MM.1S (cell line): ENCODE data around the gene GGN.

Source experiments
- EZH2phosphoT487 ChIP-seq: fragments of 300-600 bp; sonication (generic); IDR thresholded peaks from 2 replicates; pipeline ENCODE4 v1.6.1; 2018; ENCODE audit warnings: antibody characterized with exemption, low read length
- TF ChIP-seq, protein P1 (sequence below): fragments of 300-600 bp; sonication (generic); IDR thresholded peaks from 2 replicates; pipeline ENCODE4 v1.5.1; 2016; ENCODE audit warnings: antibody characterized with exemption, low read length, mixed read lengths

- TF ChIP-seq, protein P1, sequence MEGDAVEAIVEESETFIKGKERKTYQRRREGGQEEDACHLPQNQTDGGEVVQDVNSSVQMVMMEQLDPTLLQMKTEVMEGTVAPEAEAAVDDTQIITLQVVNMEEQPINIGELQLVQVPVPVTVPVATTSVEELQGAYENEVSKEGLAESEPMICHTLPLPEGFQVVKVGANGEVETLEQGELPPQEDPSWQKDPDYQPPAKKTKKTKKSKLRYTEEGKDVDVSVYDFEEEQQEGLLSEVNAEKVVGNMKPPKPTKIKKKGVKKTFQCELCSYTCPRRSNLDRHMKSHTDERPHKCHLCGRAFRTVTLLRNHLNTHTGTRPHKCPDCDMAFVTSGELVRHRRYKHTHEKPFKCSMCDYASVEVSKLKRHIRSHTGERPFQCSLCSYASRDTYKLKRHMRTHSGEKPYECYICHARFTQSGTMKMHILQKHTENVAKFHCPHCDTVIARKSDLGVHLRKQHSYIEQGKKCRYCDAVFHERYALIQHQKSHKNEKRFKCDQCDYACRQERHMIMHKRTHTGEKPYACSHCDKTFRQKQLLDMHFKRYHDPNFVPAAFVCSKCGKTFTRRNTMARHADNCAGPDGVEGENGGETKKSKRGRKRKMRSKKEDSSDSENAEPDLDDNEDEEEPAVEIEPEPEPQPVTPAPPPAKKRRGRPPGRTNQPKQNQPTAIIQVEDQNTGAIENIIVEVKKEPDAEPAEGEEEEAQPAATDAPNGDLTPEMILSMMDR, result no peak
- TF ChIP-seq EZH2phosphoT487, result no peak
These were observed 10.8 kb downstream of the GGN start for GRCh38 chr19:38377052-38377451.
